GM19035 (cell line): ENCODE measurements around the gene ZNF438.

ENCODE experiments used
- ATAC-seq: cut with Tn5 transposase; IDR thresholded peaks from one replicate; pipeline ENCODE4 v1.9.1; 2021; ENCODE audit not compliant: unreplicated experiment

The ZNF438 gene

GRCh38 chr10:30857803-30858202 lies 173.9 kb downstream of the ZNF438 start:
- no peak for ATAC-seq

GRCh38 chr10:30855131-30855530 lies 176.5 kb downstream of the ZNF438 start:
- no peak for ATAC-seq

GRCh38 chr10:30854656-30855055 lies 177.0 kb downstream of the ZNF438 start:
- ATAC-seq, result no peak

GRCh38 chr10:30853066-30853465 lies 178.6 kb downstream of the ZNF438 start:
- ATAC-seq, result no peak

GRCh38 chr10:30850776-30851175 lies 180.9 kb downstream of the ZNF438 start:
- ATAC-seq, result no peak

GRCh38 chr10:30849231-30850035 lies 182.2 kb downstream of the ZNF438 start:
- no peak for ATAC-seq

GRCh38 chr10:30848396-30849032 lies 183.2 kb downstream of the ZNF438 start:
- no peak for ATAC-seq

- no peak for ATAC-seq
Measured at GRCh38 chr10:30847642-30848041, 184.0 kb downstream of the ZNF438 start.

- ATAC-seq, result no peak
Measured at GRCh38 chr10:30847199-30847598, 184.5 kb downstream of the ZNF438 start.

- no peak for ATAC-seq
Measured at GRCh38 chr10:30846710-30847109, 185.0 kb downstream of the ZNF438 start.

GRCh38 chr10:30842894-30843293 lies 188.8 kb downstream of the ZNF438 start:
- no peak for ATAC-seq

GRCh38 chr10:30842185-30842584 lies 189.5 kb downstream of the ZNF438 start:
- ATAC-seq, result no peak

- no peak for ATAC-seq
Measured at GRCh38 chr10:30840395-30841050, 191.1 kb downstream of the ZNF438 start.

- no peak for ATAC-seq
Measured at GRCh38 chr10:30839652-30840051, 192.0 kb downstream of the ZNF438 start.

GRCh38 chr10:30836406-30836805 lies 195.3 kb downstream of the ZNF438 start:
- no peak for ATAC-seq

GRCh38 chr10:30835146-30835545 lies 196.5 kb downstream of the ZNF438 start:
- ATAC-seq, result no peak

- no peak for ATAC-seq
Measured at GRCh38 chr10:30834651-30835050, 197.0 kb downstream of the ZNF438 start.

GRCh38 chr10:30834153-30834552 lies 197.5 kb downstream of the ZNF438 start:
- ATAC-seq, result no peak

GRCh38 chr10:30833628-30833970 lies 198.1 kb downstream of the ZNF438 start:
- ATAC-seq, result no peak

GRCh38 chr10:30832749-30833627 lies 198.7 kb downstream of the ZNF438 start:
- no peak for ATAC-seq
